NCI-H1694 treated with DMSO at 0.1 percent for 48 hours (cell line): ENCODE data around the gene DAZ3.
"Not testable (repeated sequence)": the region's sequence is repeated elsewhere in the genome, so short reads cannot be mapped to it uniquely, and the experiment has no call there.

Source experiments
- DNase-seq: peaks from one replicate; lab custom pipeline; 2025; lab: John Stamatoyannopoulos, UW

DAZ3 gene

GRCh38 chrY:24813293-24813692 is at the start of gene DAZ3:
DAZ3 (minus strand) TSS chrY:24813393; CDS start chrY:24813185, 208 bp downstream.
- DNase-seq = not testable (repeated sequence)

GRCh38 chrY:24833619-24834018 is 20.4 kb upstream of the DAZ3 start, which contains the start of gene DAZ4:
DAZ4 (plus strand) TSS chrY:24833919; CDS start chrY:24834127, 208 bp downstream.
- DNase-seq = not testable (repeated sequence)

- DNase-seq = not testable (repeated sequence)
Observed at GRCh38 chrY:24825069-24825468, 11.9 kb upstream of the DAZ3 start.

GRCh38 chrY:24824184-24824879 is 11.1 kb upstream of the DAZ3 start:
- DNase-seq = not testable (repeated sequence)

GRCh38 chrY:24821836-24822235 is 8.6 kb upstream of the DAZ3 start:
- not testable (repeated sequence) for DNase-seq
